Colonic mucosa (tissue), 4 donors: ENCODE measurements around the gene TGFB1I1. TPM values are rescaled to one million over a fixed set of nuclear protein-coding genes. Genes with fewer than 3 reads are reported as not detected.
A peak's percentile ranks its signal among the peaks of the same experiment; 100 is the strongest.

Experiments
- DNase-seq: peaks from one replicate; pipeline ENCODE4 v3.0.0-alpha.2; 2020
- H3K27ac ChIP-seq: fragments of 200-600 bp; one replicate; pipeline ENCODE4 v1.8.0; 2021
- H3K27me3 ChIP-seq: fragments of 200-600 bp; one replicate; pipeline ENCODE4 v1.8.0; 2021
- H3K36me3 ChIP-seq: fragments of 200-600 bp; one replicate; pipeline ENCODE4 v1.8.0; 2021
- H3K4me1 ChIP-seq: fragments of 200-600 bp; one replicate; pipeline ENCODE4 v1.8.0; 2021; ENCODE audit warnings: mild to moderate bottlenecking
- H3K4me3 ChIP-seq: fragments of 200-600 bp; one replicate; pipeline ENCODE4 v1.8.0; 2021
- H3K9ac ChIP-seq, 2 donors: one replicate each; pipeline ENCODE4 v1.7.0; 2013; ENCODE audit warnings: control low read depth in 2 of 2, low read depth in 2 of 2, low read length in 2 of 2
- H3K9me3 ChIP-seq: fragments of 200-600 bp; one replicate; pipeline ENCODE4 v1.8.0; 2021
- CTCF ChIP-seq: fragments of 200-600 bp; IDR thresholded peaks from one replicate; pipeline ENCODE4 v1.8.0; 2022; ENCODE audit warnings: antibody characterized with exemption, mild to moderate bottlenecking
- intact Hi-C: fragments of 100-400 bp; cut with DNase I; formaldehyde crosslinking; loops from one replicate; pipeline ENCODE4 v1.14.1; 2022
- total RNA-seq, 2 donors: library from RNA; stranded (reverse); fragmentation: NEBNext Ultra II Directional in 1 of 2; extraction: Animal tissue kit (Norgen Biotek cat#: 25700) in 1 of 2; gene quantifications; one replicate each; pipeline ENCODE4 v1.2.1, GENCODE V29; 2021
- donor health status: healthy.
- donor health status: DM: no; HTN: no; CAD: no.
- donor health status: DM: no; HTN: no; CAD: no.

The TGFB1I1 gene
- total RNA-seq, 2 donors from 2014 or later, result 10.9 to 34.2 TPM

- no peak for TF ChIP-seq CTCF
- intact Hi-C loops, result loop anchor here (10.0 kb wide), 1 partner anchor 209 kb away; a partner anchor contains a TSS
Measured at GRCh38 chr16:31505483-31505882, 33.5 kb downstream of the TGFB1I1 start.

GRCh38 chr16:31507617-31507928 is 35.6 kb downstream of the TGFB1I1 start:
- DNase-seq, result no peak
- intact Hi-C loops, result loop anchor here (10.0 kb wide), 1 partner anchor 207 kb away; a partner anchor contains a TSS
- peaks cover 7% of the 10 kb centered on the region for H3K4me1 ChIP-seq
- peak overlapping the region; percentile 89 to 93 for H3K9ac ChIP-seq
- no peak for TF ChIP-seq CTCF
- no peaks in the 10 kb centered on the region for H3K36me3 ChIP-seq
- no peaks in the 10 kb centered on the region for H3K27me3 ChIP-seq
- H3K4me3 ChIP-seq, result peak overlapping the region; percentile 96
- peak overlapping the region; percentile 89 for H3K27ac ChIP-seq
- H3K9me3 ChIP-seq, result no peaks in the 10 kb centered on the region

More at GRCh38 chr16:31505483-31505882, 33.5 kb downstream of the TGFB1I1 start:
- Histone ChIP-seq H3K4me3 (no peak overlapping the region), H3K4me1 (peaks cover 7% of the 10 kb centered on the region), H3K9ac (no peak overlapping the region), H3K36me3 (no peaks in the 10 kb centered on the region), H3K9me3 (no peaks in the 10 kb centered on the region), H3K27ac (no peak overlapping the region), H3K27me3 (no peaks in the 10 kb centered on the region)
- DNase-seq, result no peak

GRCh38 chr16:31507929-31508705 is 36.2 kb downstream of the TGFB1I1 start, which contains the start of gene RUSF1:
TSS of gene RUSF1 (minus strand) at chr16:31508391. CDS start at chr16:31508373, 18 bp downstream.
- H3K4me1 ChIP-seq, result peaks cover 7% of the 10 kb centered on the region
- peak within 1 kb of the TSS; percentile 96 for H3K4me3 ChIP-seq
- H3K9me3 ChIP-seq, result no peaks in the 10 kb centered on the region
- H3K27me3 ChIP-seq, result no peaks in the 10 kb centered on the region
- H3K9ac ChIP-seq, result peak within 1 kb of the TSS; percentile 89 to 93
- H3K27ac ChIP-seq, result peak within 1 kb of the TSS; percentile 89
- no peak for TF ChIP-seq CTCF
- intact Hi-C loops, result loop anchor here (10.0 kb wide), 1 partner anchor 207 kb away; a partner anchor contains a TSS
- DNase-seq, result peak; percentile 93
- no peaks in the 10 kb centered on the region for H3K36me3 ChIP-seq

GRCh38 chr16:31508706-31509195 is 36.8 kb downstream of the TGFB1I1 start:
- Histone ChIP-seq H3K4me3 (peak overlapping the region; percentile 96), H3K36me3 (no peaks in the 10 kb centered on the region), H3K9ac (peak overlapping the region; percentile 89 to 93), H3K27ac (peak overlapping the region; percentile 89), H3K9me3 (no peaks in the 10 kb centered on the region), H3K4me1 (peaks cover 7% of the 10 kb centered on the region), H3K27me3 (no peaks in the 10 kb centered on the region)
- no peak for DNase-seq
- intact Hi-C loops, result loop anchor here (10.0 kb wide), 1 partner anchor 206 kb away; a partner anchor contains a TSS
- no peak for TF ChIP-seq CTCF

- no peak overlapping the region for H3K27ac ChIP-seq
- H3K36me3 ChIP-seq, result no peaks in the 10 kb centered on the region
- no peaks in the 10 kb centered on the region for H3K9me3 ChIP-seq
- intact Hi-C loops, result no loop called here
- TF ChIP-seq CTCF, result no peak
- no peak overlapping the region for H3K4me3 ChIP-seq
- no peak overlapping the region for H3K9ac ChIP-seq
- H3K27me3 ChIP-seq, result no peaks in the 10 kb centered on the region
- peaks cover 3% of the 10 kb centered on the region for H3K4me1 ChIP-seq
- DNase-seq, result no peak
Measured at GRCh38 chr16:31513126-31513525, 41.2 kb downstream of the TGFB1I1 start.
